ENCODE data around the gene STRA6. TPM values are rescaled to one million over a fixed set of nuclear protein-coding genes. Genes with fewer than 3 reads are reported as not detected.

The STRA6 gene
- total RNA-seq, 1 donor from 2014 or later = 158 TPM

- H3K4me3 Mint-ChIP-seq = peak overlapping the region; percentile 23
- H3K9me3 Mint-ChIP-seq = no peaks in the 10 kb centered on the region
- H3K36me3 Mint-ChIP-seq = peaks cover 7% of the 10 kb centered on the region
- H3K27me3 Mint-ChIP-seq = no peaks in the 10 kb centered on the region
- peaks cover 21% of the 10 kb centered on the region for H3K4me1 Mint-ChIP-seq (ENCODE audit: unreplicated experiment)
- no peak overlapping the region for H3K27ac Mint-ChIP-seq
- DNase-seq (ENCODE audit: extremely low spot score, unreplicated experiment) = no peak
- TF ChIP-seq CTCF (conservative IDR thresholded peaks at IDR 0.05) = no peak
These were observed 9.8 kb downstream of the STRA6 start for GRCh38 chr15:74192751-74193150.

GRCh38 chr15:74191798-74192197 is 10.8 kb downstream of the STRA6 start:
- no peak for TF ChIP-seq CTCF (conservative IDR thresholded peaks at IDR 0.05)
- Mint-ChIP-seq H3K36me3 (peaks cover 7% of the 10 kb centered on the region), H3K27me3 (no peaks in the 10 kb centered on the region), H3K9me3 (no peaks in the 10 kb centered on the region), H3K4me1 (ENCODE audit: unreplicated experiment) (peaks cover 24% of the 10 kb centered on the region), H3K4me3 (no peak overlapping the region), H3K27ac (no peak overlapping the region)
- no peak for DNase-seq (ENCODE audit: extremely low spot score, unreplicated experiment)

DNA sequence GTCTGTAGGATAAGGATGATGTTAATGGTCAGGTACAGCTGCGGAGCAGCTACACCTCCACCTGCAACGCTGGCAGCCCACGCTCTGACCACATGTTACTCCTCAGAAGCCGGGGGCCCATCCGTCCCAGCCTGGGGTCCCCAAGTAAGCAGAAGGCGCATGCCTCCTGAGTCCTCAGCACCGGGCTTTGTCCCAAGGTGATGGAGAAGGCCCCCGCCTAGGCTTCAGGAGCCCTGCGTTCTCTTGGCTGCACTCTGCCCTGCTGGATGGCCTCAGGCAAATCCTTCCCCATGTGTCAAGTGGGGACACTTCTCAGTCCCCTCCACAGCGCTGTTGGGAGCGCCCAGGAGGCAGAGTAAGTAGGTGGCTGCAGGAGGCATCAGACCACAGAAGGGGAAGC is 14.4 kb downstream of the STRA6 start:
- H3K27me3 Mint-ChIP-seq = no peaks in the 10 kb centered on the region
- no peak for DNase-seq (ENCODE audit: extremely low spot score, unreplicated experiment)
- peaks cover 23% of the 10 kb centered on the region for H3K4me1 Mint-ChIP-seq (ENCODE audit: unreplicated experiment)
- peaks cover 7% of the 10 kb centered on the region for H3K36me3 Mint-ChIP-seq
- no peaks in the 10 kb centered on the region for H3K9me3 Mint-ChIP-seq
- no peak for TF ChIP-seq CTCF (conservative IDR thresholded peaks at IDR 0.05)
- no peak overlapping the region for H3K4me3 Mint-ChIP-seq
- H3K27ac Mint-ChIP-seq = no peak overlapping the region

DNA sequence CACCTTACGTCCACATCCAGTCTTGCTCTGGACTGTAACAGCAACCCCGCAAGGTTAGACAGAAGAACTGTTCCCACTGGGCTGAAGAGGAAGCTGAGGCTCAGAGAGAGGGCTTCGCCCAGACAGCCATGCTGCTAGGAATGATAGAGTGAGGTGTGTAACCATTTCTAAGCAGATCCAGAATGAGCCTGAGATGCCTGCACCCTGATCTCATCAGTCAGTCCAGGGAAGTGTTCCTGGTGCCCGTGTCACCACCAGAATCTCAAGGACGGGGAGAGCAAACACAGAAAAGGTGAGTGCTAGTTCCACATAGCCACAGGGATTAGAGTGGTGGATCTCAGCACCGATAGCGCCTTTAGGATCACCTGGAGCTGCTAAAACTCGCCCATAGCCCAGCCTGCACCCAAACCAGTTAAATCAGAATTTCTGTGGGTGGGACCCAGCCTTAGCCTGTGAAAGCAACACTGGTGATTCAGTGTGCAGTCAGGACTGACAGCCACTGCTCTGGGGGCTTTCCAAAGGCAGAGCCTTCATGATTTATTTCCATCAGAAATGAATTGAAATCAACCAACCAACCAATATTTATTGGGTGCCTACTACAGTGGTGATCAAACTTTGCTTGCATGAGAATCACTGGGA is 16.8 kb downstream of the STRA6 start:
- Mint-ChIP-seq H3K36me3 (peaks cover 7% of the 10 kb centered on the region), H3K4me1 (ENCODE audit: unreplicated experiment) (peaks cover 11% of the 10 kb centered on the region), H3K27me3 (no peaks in the 10 kb centered on the region), H3K9me3 (no peaks in the 10 kb centered on the region), H3K27ac (no peak overlapping the region), H3K4me3 (no peak overlapping the region)
- no peak for DNase-seq (ENCODE audit: extremely low spot score, unreplicated experiment)
- no peak for TF ChIP-seq CTCF (conservative IDR thresholded peaks at IDR 0.05)

- Mint-ChIP-seq H3K27me3 (no peaks in the 10 kb centered on the region), H3K27ac (no peak overlapping the region), H3K9me3 (no peaks in the 10 kb centered on the region), H3K4me1 (ENCODE audit: unreplicated experiment) (peaks cover 9% of the 10 kb centered on the region), H3K36me3 (peaks cover 13% of the 10 kb centered on the region), H3K4me3 (no peak overlapping the region)
- TF ChIP-seq CTCF (conservative IDR thresholded peaks at IDR 0.05) = no peak
- no peak for DNase-seq (ENCODE audit: extremely low spot score, unreplicated experiment)
These were observed 17.9 kb downstream of the STRA6 start for GRCh38 chr15:74184582-74185091.
